OCI-LY7 (cell line): ENCODE results near the gene GADL1.

Experiments used
- CTCF ChIP-seq: fragments of 200-600 bp; sonication (generic); conservative IDR thresholded peaks from 2 replicates; pipeline ENCODE4 v1.5.1; 2014; ENCODE audit warnings: mild to moderate bottlenecking, antibody characterized with exemption, low read length, moderate library complexity, mixed read lengths
- EZH2phosphoT487 ChIP-seq: fragments of 200-600 bp; sonication (generic); IDR thresholded peaks from 2 replicates; pipeline ENCODE4 v1.6.1; 2018; ENCODE audit warnings: low read depth, borderline replicate concordance, mild to moderate bottlenecking, mixed run types, antibody characterized with exemption, low read length, moderate library complexity, mixed read lengths

GRCh38 chr3:30684356-30684755 lies 210.1 kb downstream of the GADL1 start:
- no peak for TF ChIP-seq CTCF
- no peak for TF ChIP-seq EZH2phosphoT487
